ENCODE measurements around the gene FAM184A.

FAM184A gene

DNA sequence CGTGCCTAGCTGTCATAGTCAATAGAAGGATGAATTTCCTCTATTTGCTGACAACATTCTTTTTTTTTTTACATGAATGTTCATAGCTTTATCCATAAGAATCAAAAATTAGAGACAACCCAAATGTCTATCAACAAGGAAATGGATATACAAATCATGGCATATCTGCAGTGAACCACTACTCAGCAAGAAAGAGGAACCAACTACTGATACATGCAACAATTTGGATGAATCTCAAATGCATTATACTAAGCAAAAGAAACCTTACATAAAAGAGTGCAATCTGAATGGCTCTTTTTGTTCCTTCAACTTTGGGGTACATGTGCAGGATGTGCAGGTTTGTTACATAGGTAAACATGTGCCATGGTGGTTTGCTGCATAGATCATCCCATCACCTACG, 125.8 kb downstream of the FAM184A start:
- DNase-seq, result no peak

DNA sequence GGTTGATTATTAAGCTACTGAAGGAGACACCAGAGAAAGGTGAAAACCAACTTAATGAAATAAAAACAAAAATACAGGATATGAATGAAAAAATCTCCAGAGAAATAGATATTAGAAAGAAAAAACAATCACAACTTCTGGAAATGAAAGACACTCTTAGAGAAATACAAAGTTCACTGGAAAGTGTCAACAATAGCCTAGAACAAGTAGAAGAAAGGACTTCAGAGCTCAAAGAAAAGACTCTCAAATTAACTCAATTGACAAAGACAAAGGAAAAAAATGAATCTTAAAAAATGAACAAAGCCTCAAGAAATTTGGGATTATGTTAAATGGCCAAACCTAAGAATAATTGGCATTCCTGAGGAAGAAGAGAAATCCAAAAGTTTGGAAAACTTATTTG, 133.2 kb downstream of the FAM184A start:
- DNase-seq, result no peak

- no peak for DNase-seq
These were observed 137.7 kb downstream of the FAM184A start for GRCh38 chr6:118940770-118941169.

DNA sequence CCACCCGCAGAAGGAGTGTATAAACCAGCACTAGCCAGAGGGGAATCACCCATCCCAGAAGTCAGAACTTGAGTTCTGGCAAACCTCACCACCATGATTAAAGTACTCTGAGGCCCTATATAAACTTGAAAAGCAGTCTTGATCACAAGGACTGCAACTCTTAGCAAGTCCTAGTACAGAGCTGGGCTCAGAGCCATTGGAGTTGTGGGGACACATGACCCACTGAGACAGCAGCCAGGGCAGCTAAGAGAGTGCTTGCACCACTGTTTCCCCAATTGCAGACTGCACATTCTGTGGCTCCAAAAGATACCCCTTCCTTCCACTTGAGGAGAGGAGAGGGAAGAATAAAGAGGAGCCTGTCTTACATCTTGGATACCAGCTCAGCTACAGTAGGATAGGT, 138.8 kb downstream of the FAM184A start:
- no peak for DNase-seq

- DNase-seq, result no peak
These were observed 142.3 kb downstream of the FAM184A start for GRCh38 chr6:118935978-118936703.

GRCh38 chr6:118935331-118935668, 143.2 kb downstream of the FAM184A start:
- no peak for DNase-seq

- peak; percentile 97 for DNase-seq
These were observed 143.8 kb downstream of the FAM184A start, which contains the start of gene MCM9 for GRCh38 chr6:118934461-118935330. Gene MCM9 (minus strand): TSS chr6:118935159. CDS start chr6:118931723, 3,436 bp downstream.

DNA sequence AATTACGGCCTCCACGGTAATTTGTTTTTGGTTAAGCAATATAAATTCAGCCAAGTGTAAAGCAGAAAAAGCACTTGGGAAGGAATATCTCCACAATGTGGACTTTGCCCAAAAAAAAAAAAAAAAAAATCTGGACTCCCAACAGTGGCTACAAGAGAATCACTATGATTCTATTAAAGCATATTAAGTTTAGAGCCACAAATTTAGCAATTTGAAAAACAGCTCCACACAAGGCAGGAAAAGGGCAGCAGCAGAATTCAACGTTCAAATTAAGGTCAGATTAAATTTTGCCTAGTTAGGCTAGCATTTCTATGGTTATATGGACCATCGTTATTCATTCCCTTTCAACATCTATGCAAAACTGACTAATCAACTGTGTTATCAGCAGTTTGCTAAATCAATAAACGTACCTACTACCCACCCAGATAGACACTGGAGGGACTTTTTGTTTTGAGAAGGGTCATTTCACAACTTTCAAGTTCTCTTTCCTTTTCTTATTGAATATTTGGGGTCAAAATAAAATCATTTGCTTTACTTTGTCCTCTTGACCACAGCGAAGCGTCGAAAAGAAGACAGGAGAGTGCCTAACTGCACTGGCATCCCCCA, 144.5 kb downstream of the FAM184A start:
- no peak for DNase-seq

- no peak for DNase-seq
These were observed 146.0 kb downstream of the FAM184A start for GRCh38 chr6:118932421-118932820.

GRCh38 chr6:118931436-118931835, 147.0 kb downstream of the FAM184A start:
- DNase-seq, result no peak

DNA sequence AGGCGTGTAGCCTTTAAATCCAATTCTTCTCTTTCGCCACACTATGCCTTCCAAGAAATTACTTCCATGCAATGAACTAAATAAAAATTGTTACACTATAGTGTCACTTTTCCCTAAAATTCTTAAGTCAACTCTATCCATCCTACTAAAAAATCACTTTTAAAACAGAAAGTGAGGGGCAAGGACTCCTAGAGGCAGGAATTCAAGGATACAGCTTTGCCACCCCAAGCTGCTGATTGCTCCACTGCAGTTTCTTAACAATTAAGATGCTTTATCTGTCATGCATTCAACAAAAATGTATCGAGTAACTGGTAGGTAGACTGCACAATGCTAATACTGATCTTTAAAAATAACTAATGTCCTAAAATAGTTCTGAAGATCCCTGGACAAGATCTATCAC, 147.8 kb downstream of the FAM184A start:
- no peak for DNase-seq

DNA sequence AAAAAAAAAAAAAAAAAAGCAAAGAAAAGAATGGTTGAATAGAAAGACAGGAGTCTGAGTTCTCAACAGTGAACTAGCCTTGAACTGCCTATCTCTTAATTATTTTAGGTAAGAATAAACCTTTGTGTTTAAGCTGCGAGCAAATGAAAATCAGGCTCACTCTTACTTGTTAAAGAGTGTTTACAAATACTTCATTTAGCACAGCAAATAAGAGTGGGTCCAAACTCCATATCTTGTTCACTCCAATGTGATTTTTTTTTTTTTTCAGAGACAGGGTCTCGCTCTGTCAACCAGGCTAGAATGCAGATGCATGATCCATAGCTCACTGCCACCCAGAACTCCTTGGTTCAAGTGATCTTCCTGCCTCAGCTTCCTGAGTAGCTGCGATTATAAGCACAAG, 155.4 kb downstream of the FAM184A start:
- DNase-seq, result no peak

- DNase-seq, result no peak
These were observed 157.4 kb downstream of the FAM184A start for GRCh38 chr6:118921084-118921483.

DNA sequence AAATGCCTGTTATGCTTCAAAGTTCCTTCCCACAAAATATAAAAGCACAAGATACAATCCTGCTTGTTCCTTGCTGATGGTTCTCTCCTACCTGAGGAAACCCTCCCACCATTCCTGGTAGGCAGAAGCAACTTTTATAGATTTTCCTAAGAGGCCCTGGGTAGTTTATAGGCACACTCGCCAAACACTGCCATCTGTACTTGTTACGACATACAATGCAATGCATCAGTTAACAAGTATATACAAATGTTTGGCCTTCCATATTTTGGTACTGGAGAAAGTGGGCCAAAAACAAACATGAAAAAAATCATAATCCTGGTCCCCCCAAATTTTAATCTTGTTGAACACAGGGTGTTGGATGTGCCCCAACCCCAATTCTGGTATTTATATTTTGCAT, 160.1 kb downstream of the FAM184A start:
- DNase-seq, result no peak

GRCh38 chr6:118917546-118918328, 160.7 kb downstream of the FAM184A start:
- DNase-seq, result no peak

- DNase-seq, result no peak
These were observed 163.9 kb downstream of the FAM184A start for GRCh38 chr6:118914598-118914997.

GRCh38 chr6:118913161-118913560, 165.3 kb downstream of the FAM184A start:
- DNase-seq, result no peak

DNA sequence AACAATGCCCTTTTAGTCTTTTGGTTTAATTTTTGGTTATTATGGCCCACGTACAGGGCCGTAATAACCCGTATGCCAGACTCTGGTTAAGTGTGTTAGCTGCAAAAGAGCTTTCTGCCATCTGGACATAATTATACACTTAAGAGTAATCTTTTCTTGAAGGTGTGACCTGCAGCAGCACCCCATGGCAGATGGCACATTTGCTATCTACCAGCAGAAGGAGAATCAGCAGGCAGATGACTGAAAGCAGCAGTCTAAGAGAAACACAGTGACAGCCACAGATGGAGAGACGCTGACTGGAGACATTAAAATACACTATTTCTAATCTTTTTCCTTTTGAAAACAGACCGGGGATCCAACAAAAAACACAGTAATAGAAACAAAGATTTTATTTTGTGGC, 165.8 kb downstream of the FAM184A start:
- DNase-seq, result no peak

Measured in islet precursor cell (in vitro differentiated cells).